MM.1S (cell line): Measurements from ENCODE around the gene CEP72.
"Not testable (repeated sequence)": the region's sequence is repeated elsewhere in the genome, so short reads cannot be mapped to it uniquely, and the experiment has no call there.

Experiments
- DNase-seq: peaks from one replicate; pipeline ENCODE4 v3.0.0-alpha.2; 2015
- H2AFZ ChIP-seq: fragments of 300-600 bp; sonication (generic); 2 replicates; pipeline ENCODE4 v1.6.0; 2016; ENCODE audit warnings: antibody characterized with exemption, low read length
- H3F3A ChIP-seq: fragments of 300-600 bp; sonication (generic); 2 replicates; pipeline ENCODE4 v1.6.1; 2016; ENCODE audit warnings: mild to moderate bottlenecking, antibody characterized with exemption, low read length, moderate library complexity, mixed read lengths; ENCODE audit not compliant: insufficient read depth
- H3K27ac ChIP-seq: fragments of 300-600 bp; sonication (generic); 2 replicates; pipeline ENCODE4 v1.5.1; 2016; ENCODE audit warnings: mild to moderate bottlenecking, low read length
- H3K27me3 ChIP-seq: fragments of 300-600 bp; sonication (generic); replicated peaks from 2 replicates; pipeline ENCODE4 v1.6.0; 2016; ENCODE audit warnings: low read length; ENCODE audit not compliant: insufficient read depth
- H3K36me3 ChIP-seq: fragments of 300-600 bp; sonication (generic); replicated peaks from 2 replicates; pipeline ENCODE4 v1.6.1; 2016; ENCODE audit warnings: mild to moderate bottlenecking, low read length, mixed read lengths; ENCODE audit not compliant: insufficient read depth
- H3K4me1 ChIP-seq: fragments of 300-600 bp; sonication (generic); 2 replicates; pipeline ENCODE4 v1.6.1; 2016; ENCODE audit warnings: low read length, mixed read lengths
- H3K4me2 ChIP-seq: fragments of 300-600 bp; sonication (generic); 2 replicates; pipeline ENCODE4 v1.6.0; 2016; ENCODE audit warnings: low read depth, low read length
- H3K4me3 ChIP-seq: fragments of 300-600 bp; sonication (generic); 2 replicates; pipeline ENCODE4 v1.5.1; 2016; ENCODE audit warnings: low read length, mixed read lengths
- H3K79me2 ChIP-seq: fragments of 300-600 bp; sonication (generic); 2 replicates; pipeline ENCODE4 v1.6.1; 2016; ENCODE audit warnings: mixed run types, low read length, mixed read lengths
- H3K9ac ChIP-seq: fragments of 300-600 bp; sonication (generic); 2 replicates; pipeline ENCODE4 v1.6.1; 2016; ENCODE audit warnings: low read length, mixed read lengths
- H3K9me2 ChIP-seq: fragments of 300-600 bp; sonication (generic); replicated peaks from 2 replicates; pipeline ENCODE4 v1.6.1; 2016; ENCODE audit warnings: mild to moderate bottlenecking, low read length, mixed read lengths; ENCODE audit not compliant: insufficient read depth
- H3K9me3 ChIP-seq: fragments of 300-600 bp; sonication (generic); replicated peaks from 2 replicates; pipeline ENCODE4 v1.6.1; 2016; ENCODE audit warnings: mild to moderate bottlenecking, low read length, mixed read lengths; ENCODE audit not compliant: insufficient read depth
- H4K20me1 ChIP-seq: fragments of 300-600 bp; sonication (generic); 2 replicates; pipeline ENCODE4 v1.6.1; 2016; ENCODE audit warnings: mild to moderate bottlenecking, low read length, moderate library complexity, mixed read lengths; ENCODE audit not compliant: insufficient read depth
- CTCF ChIP-seq: fragments of 300-600 bp; sonication (generic); IDR thresholded peaks from 2 replicates; pipeline ENCODE4 v1.5.1; 2016; ENCODE audit warnings: antibody characterized with exemption, low read length, mixed read lengths
- EZH2 ChIP-seq: fragments of 300-600 bp; sonication (generic); optimal IDR thresholded peaks from 2 replicates; pipeline ENCODE3; 2017; ENCODE audit warnings: low read depth, mild to moderate bottlenecking, antibody characterized with exemption, low read length, mixed read lengths
- EZH2phosphoT487 ChIP-seq: fragments of 300-600 bp; sonication (generic); IDR thresholded peaks from 2 replicates; pipeline ENCODE4 v1.6.1; 2018; ENCODE audit warnings: antibody characterized with exemption, low read length

The CEP72 gene

GRCh38 chr5:626850-627249, 14.7 kb downstream of the CEP72 start:
- no peak overlapping the region for H3K27ac ChIP-seq
- H3K36me3 ChIP-seq = peaks cover 9% of the 10 kb centered on the region

GRCh38 chr5:627840-628239, 15.7 kb downstream of the CEP72 start:
- peaks cover 11% of the 10 kb centered on the region for H3K79me2 ChIP-seq
- no peak for DNase-seq
- H3K27ac ChIP-seq = no peak overlapping the region
- H2AFZ ChIP-seq = no peak overlapping the region
- no peaks in the 10 kb centered on the region for H3K9me2 ChIP-seq
- H4K20me1 ChIP-seq = no peaks in the 10 kb centered on the region
- H3K9me3 ChIP-seq = no peaks in the 10 kb centered on the region
- H3K27me3 ChIP-seq = no peaks in the 10 kb centered on the region
- no peak overlapping the region for H3K4me2 ChIP-seq
- H3F3A ChIP-seq = peaks cover 8% of the 10 kb centered on the region
- H3K36me3 ChIP-seq = peaks cover 9% of the 10 kb centered on the region; the same call in 1 of the 2 replicates
- no peak overlapping the region for H3K9ac ChIP-seq
- H3K4me3 ChIP-seq = no peak overlapping the region
- no peak for TF ChIP-seq EZH2
- no peak for TF ChIP-seq EZH2phosphoT487
- TF ChIP-seq CTCF = no peak
- peaks cover 6% of the 10 kb centered on the region; the same call in 1 of the 2 replicates for H3K4me1 ChIP-seq

More at GRCh38 chr5:626850-627249, 14.7 kb downstream of the CEP72 start:
- H3K4me3 ChIP-seq = no peak overlapping the region
- H3K79me2 ChIP-seq = peaks cover 11% of the 10 kb centered on the region
- no peaks in the 10 kb centered on the region for H3K27me3 ChIP-seq
- no peak overlapping the region for H3K9ac ChIP-seq
- TF ChIP-seq CTCF (peak; percentile 41), EZH2phosphoT487 (no peak)
- H3F3A ChIP-seq = peaks cover 8% of the 10 kb centered on the region
- H2AFZ ChIP-seq = no peak overlapping the region
- no peaks in the 10 kb centered on the region for H3K9me3 ChIP-seq
- H3K4me2 ChIP-seq = no peak overlapping the region
- no peaks in the 10 kb centered on the region for H4K20me1 ChIP-seq
- peaks cover 6% of the 10 kb centered on the region; the same call in 1 of the 2 replicates for H3K4me1 ChIP-seq
- H3K9me2 ChIP-seq = no peaks in the 10 kb centered on the region
- peak; percentile 51 for DNase-seq

- not testable (repeated sequence) for H3K9me3 ChIP-seq, H3K27ac ChIP-seq, H3F3A ChIP-seq, H3K4me1 ChIP-seq, H3K9ac ChIP-seq, H3K4me3 ChIP-seq, H3K27me3 ChIP-seq, DNase-seq, H4K20me1 ChIP-seq, H2AFZ ChIP-seq, H3K4me2 ChIP-seq, H3K9me2 ChIP-seq, H3K36me3 ChIP-seq
- H3K79me2 ChIP-seq = peaks cover 11% of the 10 kb centered on the region
These were observed 16.4 kb downstream of the CEP72 start for GRCh38 chr5:628351-629205.

- Histone ChIP-seq H4K20me1 (no peaks in the 10 kb centered on the region), H3K27me3 (no peaks in the 10 kb centered on the region), H3K4me3 (no peak overlapping the region), H3K4me1 (no peaks in the 10 kb centered on the region), H3K27ac (no peak overlapping the region), H3K36me3 (peaks cover 6% of the 10 kb centered on the region; the same call in 1 of the 2 replicates), H3K9ac (no peak overlapping the region), H3K9me2 (no peaks in the 10 kb centered on the region), H3K9me3 (no peaks in the 10 kb centered on the region), H3F3A (no peaks in the 10 kb centered on the region), H3K4me2 (no peak overlapping the region), H2AFZ (no peak overlapping the region), H3K79me2 (no peaks in the 10 kb centered on the region; the same call in 1 of the 2 replicates)
- no peak for DNase-seq
- TF ChIP-seq EZH2 (no peak), EZH2phosphoT487 (no peak), CTCF (no peak)
These were observed 21.4 kb downstream of the CEP72 start for GRCh38 chr5:633501-633955.
